HG03064 (cell line): ENCODE measurements around the gene DPH1.

Source experiments
- ATAC-seq: cut with Tn5 transposase; IDR thresholded peaks from one replicate; pipeline ENCODE4 v1.9.1; 2021; ENCODE audit warnings: low read depth; ENCODE audit not compliant: unreplicated experiment

Gene DPH1

GRCh38 chr17:2075336-2076086 lies 45.6 kb downstream of the DPH1 start:
- ATAC-seq = no peak

DNA sequence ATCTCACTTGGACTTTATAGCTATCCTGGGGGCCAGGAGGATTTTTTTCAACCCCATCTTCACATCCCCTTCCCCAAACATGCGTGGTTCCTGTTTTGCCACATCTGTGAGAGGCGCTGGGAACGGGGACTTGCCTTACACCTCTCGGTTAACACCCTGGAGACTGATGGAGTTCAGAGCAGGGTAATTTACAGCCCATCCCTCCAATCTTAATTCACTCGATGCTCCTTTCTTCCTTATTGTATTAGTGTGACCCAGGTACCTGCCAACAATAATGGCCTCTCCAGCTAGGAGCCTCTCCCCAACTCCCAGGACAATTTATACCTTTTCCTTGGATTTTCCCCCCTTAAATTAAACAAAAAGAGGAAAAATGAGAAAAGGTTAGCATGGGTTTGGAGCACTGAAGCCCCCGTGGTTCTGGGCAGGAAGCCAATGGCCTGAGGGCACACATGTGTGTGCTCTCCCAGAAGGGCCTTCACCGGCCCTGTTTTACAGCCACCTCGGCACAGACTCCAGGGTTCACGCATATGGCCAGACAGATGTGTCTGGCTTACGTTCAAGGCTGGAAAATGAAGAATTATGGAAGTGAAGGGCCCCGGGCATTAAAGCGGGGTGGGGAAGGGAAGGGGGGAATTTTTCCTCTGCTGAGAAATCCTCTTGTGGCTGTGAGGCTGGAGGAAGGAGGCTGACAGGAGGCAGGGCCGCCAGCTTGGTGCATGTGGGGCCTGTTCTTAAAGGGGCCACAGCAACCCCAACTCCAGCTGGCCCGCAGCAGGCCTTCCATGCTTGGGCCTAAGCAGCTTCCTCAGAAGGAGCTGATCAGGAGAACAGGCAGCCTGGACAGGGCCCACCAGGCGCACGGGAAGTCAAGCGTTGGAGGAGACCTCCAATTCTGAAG lies 46.4 kb downstream of the DPH1 start:
- no peak for ATAC-seq

GRCh38 chr17:2077040-2077439 lies 47.1 kb downstream of the DPH1 start:
- ATAC-seq = no peak

DNA sequence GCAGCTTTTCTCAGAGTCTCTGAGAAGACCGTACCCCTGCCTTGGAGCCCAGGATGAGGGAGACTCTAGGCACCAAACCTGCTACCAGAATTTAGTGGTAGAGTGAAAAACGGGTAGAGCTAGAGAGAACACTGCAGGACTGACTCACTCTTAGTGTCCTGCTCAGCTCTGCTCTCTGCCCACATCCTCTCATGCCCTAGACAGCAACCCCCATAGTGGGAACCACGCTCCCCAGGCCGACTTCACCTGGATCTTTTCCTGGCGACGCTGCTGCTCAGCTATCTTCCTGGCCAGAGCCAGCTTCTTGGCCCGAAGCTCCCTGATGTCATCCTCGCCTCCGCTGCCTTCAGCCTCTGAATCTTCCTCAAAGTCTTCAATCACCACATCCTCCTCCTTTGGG lies 51.6 kb downstream of the DPH1 start:
- ATAC-seq = no peak

GRCh38 chr17:2082003-2082781 lies 52.2 kb downstream of the DPH1 start:
- no peak for ATAC-seq

- ATAC-seq = no peak
Measured at GRCh38 chr17:2083613-2084035, 53.7 kb downstream of the DPH1 start.

DNA sequence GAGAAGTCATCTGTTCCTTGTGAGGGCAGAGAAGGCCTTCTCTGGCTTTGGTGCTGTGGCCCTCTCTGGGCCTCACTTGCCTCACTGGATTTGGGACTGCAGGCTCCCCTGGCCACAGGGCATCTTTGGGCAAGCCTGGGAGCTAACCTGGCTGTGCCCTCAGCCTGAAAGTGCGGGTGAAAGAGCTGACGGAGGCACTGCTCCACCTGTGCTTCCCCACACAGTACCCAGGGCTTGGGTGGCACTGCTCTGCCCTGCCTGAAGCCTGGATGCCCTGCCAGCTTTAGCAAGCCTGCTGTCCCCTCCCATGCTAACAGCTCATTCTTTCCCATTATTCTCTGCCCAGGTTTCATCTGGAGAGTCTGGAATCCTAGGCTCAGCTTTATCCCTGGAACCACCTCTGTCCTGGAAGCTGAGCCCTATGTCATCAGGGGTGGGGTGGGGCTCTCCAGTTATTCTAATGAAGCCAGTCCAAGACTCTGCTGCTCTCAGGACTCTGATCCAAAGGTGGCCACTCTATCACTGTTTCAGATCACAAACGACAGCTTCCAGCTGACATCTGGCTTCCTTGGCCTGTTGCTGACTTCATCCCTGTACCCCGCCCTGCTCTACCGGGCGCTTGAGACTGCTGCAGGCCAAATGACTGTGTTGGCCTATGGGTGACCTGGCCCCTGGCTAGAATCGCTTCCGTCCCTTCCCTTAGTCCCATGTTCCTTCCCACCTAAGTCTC lies 54.2 kb downstream of the DPH1 start:
- ATAC-seq = no peak

- ATAC-seq = no peak
Measured at GRCh38 chr17:2084766-2085647, 55.1 kb downstream of the DPH1 start.

- ATAC-seq = no peak
Measured at GRCh38 chr17:2085648-2085949, 55.6 kb downstream of the DPH1 start.

DNA sequence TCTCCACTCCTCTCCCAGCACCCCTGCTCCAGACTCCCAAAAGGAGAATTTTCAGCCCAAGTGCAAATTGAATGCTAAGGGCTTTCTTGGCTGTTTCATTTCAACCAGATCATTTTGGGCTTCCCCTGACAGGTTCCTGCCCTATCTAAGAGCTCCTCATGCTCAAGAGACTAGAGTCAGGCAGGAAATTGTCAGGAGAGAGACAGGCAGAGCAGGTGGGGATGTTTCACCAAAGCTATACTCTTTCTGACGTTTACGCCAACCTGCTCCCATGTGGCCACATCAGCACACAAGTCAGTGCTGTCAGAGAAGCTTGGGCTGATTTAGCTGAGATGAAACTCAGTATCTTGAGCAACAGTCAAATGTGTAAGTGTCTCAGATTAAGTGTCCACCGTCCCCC lies 56.4 kb downstream of the DPH1 start:
- ATAC-seq = no peak

DNA sequence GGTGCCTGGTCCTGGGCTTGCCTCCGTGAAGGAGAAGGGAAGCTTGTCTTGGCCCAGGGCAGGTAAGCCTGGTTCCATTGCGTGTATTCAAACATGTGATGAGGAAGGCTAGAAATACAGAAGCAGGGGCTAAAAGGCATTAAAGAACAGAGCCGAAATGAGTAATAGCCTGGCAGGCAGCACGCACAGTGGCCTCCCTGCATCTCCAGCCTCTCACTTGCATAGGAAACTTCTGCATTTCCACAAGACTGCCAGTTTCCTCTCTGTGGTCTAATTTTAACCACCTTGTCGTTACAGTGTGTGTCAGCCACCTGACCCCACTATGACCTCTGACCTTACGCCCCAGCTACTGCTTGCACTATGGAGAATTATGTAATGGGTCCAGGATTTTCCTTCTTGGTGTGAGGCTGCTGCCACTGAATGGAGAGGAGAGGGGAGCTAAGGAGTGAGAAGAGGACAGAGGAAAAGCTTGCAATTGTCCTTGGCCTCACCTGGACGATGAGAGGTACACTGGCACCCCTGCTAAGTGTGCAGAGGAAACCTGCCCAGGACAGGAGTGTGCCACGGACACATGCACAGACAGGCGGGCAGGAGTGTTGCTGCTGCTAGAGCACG lies 57.8 kb downstream of the DPH1 start:
- no peak for ATAC-seq

DNA sequence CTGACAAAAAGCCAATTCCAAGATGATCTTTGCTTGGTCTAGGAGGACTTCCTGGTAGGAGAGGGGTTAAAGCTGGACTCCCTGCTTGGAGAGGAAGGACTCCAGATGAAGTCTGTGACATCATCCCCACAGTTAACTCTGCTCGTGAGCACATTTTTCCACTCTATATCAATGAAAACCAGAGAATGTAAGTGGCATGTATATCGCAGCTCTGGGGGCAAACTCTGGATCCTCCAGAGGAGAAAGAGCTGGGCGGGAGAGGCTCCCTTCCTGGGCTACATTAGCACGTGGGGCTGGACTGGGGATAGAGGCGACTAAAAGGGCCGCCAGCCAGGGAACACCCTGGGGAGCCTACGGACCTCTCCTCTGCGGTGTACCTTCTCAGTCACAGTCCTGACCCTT lies 59.1 kb downstream of the DPH1 start:
- no peak for ATAC-seq

- ATAC-seq = no peak
Measured at GRCh38 chr17:2090210-2090641, 60.3 kb downstream of the DPH1 start.

- ATAC-seq = no peak
Measured at GRCh38 chr17:2090804-2091534, 61.0 kb downstream of the DPH1 start.

- ATAC-seq = no peak
Measured at GRCh38 chr17:2092253-2092652, 62.3 kb downstream of the DPH1 start.

DNA sequence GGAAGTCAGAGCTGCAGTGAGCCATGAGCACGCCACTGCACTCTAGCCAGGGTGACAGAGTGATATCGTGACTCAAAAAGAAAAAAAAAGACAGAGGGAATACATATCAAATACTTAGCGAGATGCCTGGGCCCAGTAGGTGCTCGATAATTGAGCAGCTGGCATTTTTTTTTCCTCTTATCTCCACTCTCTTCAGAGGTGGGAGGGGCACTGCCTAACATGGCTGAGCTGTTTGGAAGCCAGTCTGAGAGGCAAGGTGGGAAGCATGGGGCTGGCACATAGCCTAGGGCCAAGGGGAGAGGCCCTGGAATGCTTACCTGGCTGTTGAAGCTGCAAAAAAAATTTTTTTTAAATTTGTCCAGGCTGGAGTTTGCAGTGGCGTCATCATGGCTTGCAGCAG lies 63.4 kb downstream of the DPH1 start:
- ATAC-seq = no peak
